Caco-2 (cell line): ENCODE measurements around the gene RPS4Y1. TPM values are rescaled to one million over a fixed set of nuclear protein-coding genes. Genes with fewer than 3 reads are reported as not detected.

Experiments used
- BruUV-seq: library from RNA; stranded (reverse); fragments of 400-500 nt; replicated peaks from 2 replicates; lab custom pipeline; 2021; lab: Mats Ljungman, UMichigan
- CTCF ChIA-PET: fragments of 300-600 bp; sonication (Branson Sonifier 250); formaldehyde crosslinking; loops from one replicate; lab custom pipeline; 2022; ENCODE audit warnings: antibody characterized with exemption; lab: Charles Lee
- POLR2A ChIA-PET: fragments of 300-600 bp; sonication (Branson Sonifier 250); formaldehyde crosslinking; loops from one replicate; lab custom pipeline; 2022; ENCODE audit warnings: antibody characterized with exemption; lab: Charles Lee
- DNase-seq, 2 experiments: peaks; one replicate each; pipeline versions ENCODE4 v3.0.0 to v3.0.0-alpha.2; 2020 to 2022
- H3K27me3 ChIP-seq: replicated peaks from 2 replicates; pipeline ENCODE4 v1.6.0; 2011; ENCODE audit warnings: low read length; ENCODE audit not compliant: control insufficient read depth, insufficient read depth
- H3K36me3 ChIP-seq: 2 replicates; pipeline ENCODE4 v1.5.1; 2011; ENCODE audit warnings: low read length; ENCODE audit not compliant: control insufficient read depth, insufficient read depth
- H3K4me1 ChIP-seq: fragments of 250-450 bp; sonication (Bioruptor Pico); 2 replicates; pipeline ENCODE4 v1.5.1; 2020; ENCODE audit warnings: mild to moderate bottlenecking
- H3K4me3 ChIP-seq: 2 replicates; pipeline ENCODE4 v1.5.1; 2011; ENCODE audit warnings: low read depth, mild to moderate bottlenecking, control low read depth, low read length
- H3K9me3 ChIP-seq: fragments of 250-450 bp; sonication (Bioruptor Pico); 2 replicates; pipeline ENCODE4 v1.5.1; 2020; ENCODE audit warnings: mild to moderate bottlenecking, moderate library complexity
- H3K27ac Mint-ChIP-seq: one replicate; pipeline ENCODE4 v1.8.0; 2022; ENCODE audit warnings: mixed read lengths; ENCODE audit not compliant: unreplicated experiment
- H3K27me3 Mint-ChIP-seq: one replicate; pipeline ENCODE4 v1.8.0; 2022; ENCODE audit warnings: mixed read lengths; ENCODE audit not compliant: insufficient read depth, unreplicated experiment
- H3K36me3 Mint-ChIP-seq: one replicate; pipeline ENCODE4 v1.8.0; 2022; ENCODE audit warnings: mild to moderate bottlenecking, mixed read lengths; ENCODE audit not compliant: insufficient read depth, unreplicated experiment
- H3K4me1 Mint-ChIP-seq: one replicate; pipeline ENCODE4 v1.8.0; 2022; ENCODE audit warnings: low read depth, mixed read lengths; ENCODE audit not compliant: unreplicated experiment
- H3K4me3 Mint-ChIP-seq: one replicate; pipeline ENCODE4 v1.8.0; 2022; ENCODE audit warnings: mild to moderate bottlenecking, moderate library complexity, mixed read lengths; ENCODE audit not compliant: unreplicated experiment
- H3K9me3 Mint-ChIP-seq: one replicate; pipeline ENCODE4 v1.8.0; 2022; ENCODE audit warnings: mixed read lengths; ENCODE audit not compliant: unreplicated experiment
- CTCF ChIP-seq, 2 experiments: fragments of 200-600 bp in 1 of 2; IDR thresholded peaks; 1 replicate in 1 of 2; 2 replicates in 1 of 2; pipeline versions ENCODE4 v1.5.1 to v1.8.0; 2011 to 2022; ENCODE audit warnings: antibody characterized with exemption in 1 of 2, control low read depth in 1 of 2, inconsistent platforms in 1 of 2, low read depth in 1 of 2, low read length in 1 of 2, mild to moderate bottlenecking in 1 of 2, moderate library complexity in 1 of 2; ENCODE audit not compliant: insufficient read depth in 1 of 2, severe bottlenecking in 1 of 2, unreplicated experiment in 1 of 2
- intact Hi-C: fragments of 100-400 bp; cut with micrococcal nuclease; formaldehyde crosslinking; loops from one replicate; pipeline ENCODE4 v1.10.0; 2022; ENCODE audit not compliant: unreplicated experiment
- total RNA-seq: library from RNA; stranded (reverse); gene quantifications from 2 replicates; pipeline ENCODE4 v1.2.3, GENCODE V29; 2022

RPS4Y1 gene
- total RNA-seq, 1 experiment from 2014 or later, result not detected

- DNase-seq, result no peak
- no peaks in the 10 kb centered on the region for H3K4me1 Mint-ChIP-seq
- H3K36me3 Mint-ChIP-seq, result no peaks in the 10 kb centered on the region
- no peaks in the 10 kb centered on the region for H3K9me3 ChIP-seq
- H3K4me1 ChIP-seq, result no peaks in the 10 kb centered on the region
- no peak for TF ChIP-seq CTCF (IDR thresholded peaks at IDR 0.05; ENCODE audit: insufficient read depth in 1 of 2, low read depth in 1 of 2, low read length in 1 of 2, severe bottlenecking in 1 of 2, unreplicated experiment in 1 of 2)
- H3K27ac Mint-ChIP-seq, result no peak overlapping the region
- POLR2A ChIA-PET, result no interaction called here
- no peak overlapping the region for H3K4me3 ChIP-seq
- CTCF ChIA-PET, result no interaction called here
- no peak overlapping the region for H3K4me3 Mint-ChIP-seq
- H3K36me3 ChIP-seq, result no peaks in the 10 kb centered on the region
- no TSS peak for BruUV-seq
- no peaks in the 10 kb centered on the region for H3K27me3 Mint-ChIP-seq
- H3K9me3 Mint-ChIP-seq, result no peaks in the 10 kb centered on the region
- intact Hi-C loops, result no loop called here
- H3K27me3 ChIP-seq, result no peaks in the 10 kb centered on the region
Measured at GRCh38 chrY:2857686-2858085, 16.3 kb downstream of the RPS4Y1 start.

- H3K9me3 Mint-ChIP-seq, result no peaks in the 10 kb centered on the region
- no peak for TF ChIP-seq CTCF (IDR thresholded peaks at IDR 0.05; ENCODE audit: insufficient read depth in 1 of 2, low read depth in 1 of 2, low read length in 1 of 2, severe bottlenecking in 1 of 2, unreplicated experiment in 1 of 2)
- BruUV-seq, result no TSS peak
- no peak overlapping the region for H3K27ac Mint-ChIP-seq
- no peak for DNase-seq
- H3K4me3 Mint-ChIP-seq, result no peak overlapping the region
- Histone ChIP-seq H3K27me3 (no peaks in the 10 kb centered on the region), H3K36me3 (no peaks in the 10 kb centered on the region), H3K4me1 (no peaks in the 10 kb centered on the region), H3K4me3 (no peak overlapping the region), H3K9me3 (no peaks in the 10 kb centered on the region)
- H3K4me1 Mint-ChIP-seq, result no peaks in the 10 kb centered on the region
- no peaks in the 10 kb centered on the region for H3K36me3 Mint-ChIP-seq
- POLR2A ChIA-PET, result no interaction called here
- CTCF ChIA-PET, result no interaction called here
- intact Hi-C loops, result no loop called here
- no peaks in the 10 kb centered on the region for H3K27me3 Mint-ChIP-seq
Measured at GRCh38 chrY:2859782-2860181, 18.4 kb downstream of the RPS4Y1 start.

GRCh38 chrY:2860511-2860910 lies 19.1 kb downstream of the RPS4Y1 start:
- H3K36me3 Mint-ChIP-seq, result no peaks in the 10 kb centered on the region
- H3K4me3 ChIP-seq, result no peak overlapping the region
- BruUV-seq, result no TSS peak
- no peak overlapping the region for H3K27ac Mint-ChIP-seq
- ChIA-PET POLR2A (no interaction called here), CTCF (no interaction called here)
- H3K36me3 ChIP-seq, result no peaks in the 10 kb centered on the region
- H3K27me3 Mint-ChIP-seq, result no peaks in the 10 kb centered on the region
- no peaks in the 10 kb centered on the region for H3K9me3 ChIP-seq
- no peak overlapping the region for H3K4me3 Mint-ChIP-seq
- no peak for DNase-seq
- no peaks in the 10 kb centered on the region for H3K9me3 Mint-ChIP-seq
- intact Hi-C loops, result no loop called here
- no peak for TF ChIP-seq CTCF (IDR thresholded peaks at IDR 0.05; ENCODE audit: insufficient read depth in 1 of 2, low read depth in 1 of 2, low read length in 1 of 2, severe bottlenecking in 1 of 2, unreplicated experiment in 1 of 2)
- H3K27me3 ChIP-seq, result no peaks in the 10 kb centered on the region
- no peaks in the 10 kb centered on the region for H3K4me1 ChIP-seq
- no peaks in the 10 kb centered on the region for H3K4me1 Mint-ChIP-seq
